Vagina (tissue), 2 donors: ENCODE measurements around the gene WWC2. TPM values are rescaled to one million over a fixed set of nuclear protein-coding genes. Genes with fewer than 3 reads are reported as not detected.

Experiments used
- DNase-seq, 2 donors: peaks; one replicate each; pipeline ENCODE4 v3.0.0-alpha.2; 2017; ENCODE audit errors: extremely low spot score in 2 of 2
- H3K27ac ChIP-seq: fragments of 200-600 bp; sonication (generic); one replicate; pipeline ENCODE4 v1.5.1; 2019
- H3K27me3 ChIP-seq: fragments of 200-600 bp; sonication (generic); one replicate; pipeline ENCODE4 v1.5.1; 2019
- H3K36me3 ChIP-seq, 2 donors: fragments of 200-600 bp; sonication (generic); one replicate each; pipeline ENCODE4 v1.5.1; 2017 to 2019
- H3K4me1 ChIP-seq: fragments of 200-600 bp; sonication (generic); one replicate; pipeline ENCODE4 v1.5.1; 2019
- H3K4me3 ChIP-seq, 2 donors: fragments of 200-600 bp; sonication (generic); 1 replicate in 1 of 2; 2 replicates in 1 of 2; pipeline ENCODE4 v1.5.1; 2016 to 2019
- H3K9me3 ChIP-seq: fragments of 200-600 bp; sonication (generic); one replicate; pipeline ENCODE4 v1.5.1; 2019
- POLR2A ChIP-seq, 2 donors: fragments of 450-650 bp; IDR thresholded peaks; one replicate each; pipeline ENCODE4 v1.6.1; 2017; ENCODE audit warnings: antibody characterized with exemption in 2 of 2, mild to moderate bottlenecking in 2 of 2, moderate library complexity in 2 of 2
- POLR2AphosphoS5 ChIP-seq, 2 donors: sonication (generic); formaldehyde crosslinking; IDR thresholded peaks; one replicate each; pipeline ENCODE4 v1.9.0; 2017; ENCODE audit warnings: antibody characterized with exemption in 2 of 2, mild to moderate bottlenecking in 2 of 2, low read depth in 1 of 2; ENCODE audit not compliant: insufficient read depth in 1 of 2
- intact Hi-C: fragments of 100-400 bp; cut with DNase I; formaldehyde crosslinking; loops from one replicate; pipeline ENCODE4 v1.15.1; 2023
- total RNA-seq: library from RNA; depleted of rRNA; stranded (reverse); fragments of >200 nt; gene quantifications from one replicate; pipeline ENCODE4 v1.2.3, GENCODE V29; 2016
- TF ChIP-seq, protein P1 (sequence below), 3 experiments: fragments of 450-650 bp in 2 of 3; fragments of 200-600 bp in 1 of 3; sonication (generic) in 1 of 3; IDR thresholded peaks; one replicate each; pipeline ENCODE4 v1.5.1; 2017 to 2019; ENCODE audit warnings: antibody characterized with exemption in 3 of 3, mild to moderate bottlenecking in 2 of 3, moderate library complexity in 2 of 3

Gene WWC2
- total RNA-seq, 1 donor from 2014 or later: 24.3 TPM

DNA sequence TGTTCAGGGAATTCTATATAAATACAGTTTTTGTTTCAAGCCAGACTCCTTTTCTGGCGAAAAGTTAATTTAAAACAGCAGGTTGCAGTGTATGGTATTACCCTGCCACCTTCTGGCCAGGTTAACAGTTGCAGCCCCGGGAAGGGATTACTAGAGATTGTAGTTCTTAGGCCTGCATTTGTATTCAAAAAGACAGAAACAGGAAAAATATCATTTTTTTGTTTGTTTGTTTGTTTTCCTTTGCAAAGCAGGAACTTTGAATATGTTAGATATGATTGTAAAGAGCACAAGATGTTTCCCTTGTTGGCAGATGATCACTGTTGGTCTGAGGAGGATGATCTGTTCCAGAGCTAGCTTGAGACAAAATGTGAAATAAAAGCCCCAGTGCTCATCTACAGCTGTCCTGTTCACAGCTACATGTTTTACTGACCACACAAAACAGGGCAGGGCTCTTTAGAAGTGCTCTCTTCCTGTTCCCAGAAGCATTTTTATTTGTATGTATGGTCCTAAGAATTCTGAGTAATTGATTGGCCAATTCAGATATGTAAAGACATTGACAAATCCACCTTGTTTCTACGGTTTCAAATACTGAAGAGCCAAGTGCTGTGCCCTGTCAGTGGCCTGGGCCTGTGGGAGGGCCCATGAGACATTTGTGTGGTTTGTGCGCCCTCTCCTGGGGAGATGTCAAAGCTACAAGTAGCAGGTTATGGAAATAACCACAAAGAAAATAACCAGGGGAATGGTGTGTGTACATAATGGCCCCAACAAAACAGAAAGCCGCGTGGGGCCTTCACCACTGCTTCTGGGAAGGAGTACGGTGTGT lies 163.1 kb downstream of the WWC2 start:
- Histone ChIP-seq H3K27ac (peak overlapping the region; percentile 51), H3K27me3 (no peaks in the 10 kb centered on the region), H3K36me3 (peaks cover 0 to 9% of the 10 kb centered on the region in 2 donors), H3K4me1 (peaks cover 6% of the 10 kb centered on the region), H3K4me3 (no peak overlapping the region), H3K9me3 (no peaks in the 10 kb centered on the region)
- no peak for DNase-seq
- intact Hi-C loops: loop anchor here (5.0 kb wide), 1 partner anchor 325 kb away; no protein-coding TSS in a partner anchor
- TF ChIP-seq POLR2A (IDR thresholded peaks at IDR 0.05): no peak
- no peak for TF ChIP-seq POLR2AphosphoS5 (IDR thresholded peaks at IDR 0.05; ENCODE audit: insufficient read depth in 1 of 2, low read depth in 1 of 2)
- TF ChIP-seq, protein P1, sequence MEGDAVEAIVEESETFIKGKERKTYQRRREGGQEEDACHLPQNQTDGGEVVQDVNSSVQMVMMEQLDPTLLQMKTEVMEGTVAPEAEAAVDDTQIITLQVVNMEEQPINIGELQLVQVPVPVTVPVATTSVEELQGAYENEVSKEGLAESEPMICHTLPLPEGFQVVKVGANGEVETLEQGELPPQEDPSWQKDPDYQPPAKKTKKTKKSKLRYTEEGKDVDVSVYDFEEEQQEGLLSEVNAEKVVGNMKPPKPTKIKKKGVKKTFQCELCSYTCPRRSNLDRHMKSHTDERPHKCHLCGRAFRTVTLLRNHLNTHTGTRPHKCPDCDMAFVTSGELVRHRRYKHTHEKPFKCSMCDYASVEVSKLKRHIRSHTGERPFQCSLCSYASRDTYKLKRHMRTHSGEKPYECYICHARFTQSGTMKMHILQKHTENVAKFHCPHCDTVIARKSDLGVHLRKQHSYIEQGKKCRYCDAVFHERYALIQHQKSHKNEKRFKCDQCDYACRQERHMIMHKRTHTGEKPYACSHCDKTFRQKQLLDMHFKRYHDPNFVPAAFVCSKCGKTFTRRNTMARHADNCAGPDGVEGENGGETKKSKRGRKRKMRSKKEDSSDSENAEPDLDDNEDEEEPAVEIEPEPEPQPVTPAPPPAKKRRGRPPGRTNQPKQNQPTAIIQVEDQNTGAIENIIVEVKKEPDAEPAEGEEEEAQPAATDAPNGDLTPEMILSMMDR (IDR thresholded peaks at IDR 0.05): peak; percentile 62 to 81 (median 77)

DNA sequence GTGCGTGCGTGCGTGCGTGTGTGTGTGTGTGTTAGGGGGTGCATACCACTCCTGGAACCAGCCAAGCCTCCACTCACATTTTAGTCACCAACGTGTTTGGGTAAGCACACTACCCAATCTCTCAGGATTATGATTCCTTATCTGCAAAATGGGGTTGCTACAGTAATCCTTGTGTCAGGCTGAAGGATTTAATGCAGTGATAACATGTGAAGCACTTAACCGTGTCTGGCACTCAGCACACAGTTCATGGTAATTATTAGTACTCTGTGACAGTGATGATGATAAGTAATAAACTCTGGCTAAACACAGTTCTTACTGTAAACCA lies 163.7 kb downstream of the WWC2 start:
- no peak for DNase-seq
- intact Hi-C loops: loop anchor here (5.0 kb wide), 1 partner anchor 325 kb away; no protein-coding TSS in a partner anchor
- H3K27ac ChIP-seq: no peak overlapping the region
- peaks cover 6% of the 10 kb centered on the region for H3K4me1 ChIP-seq
- no peak overlapping the region for H3K4me3 ChIP-seq
- peaks cover 0 to 9% of the 10 kb centered on the region in 2 donors for H3K36me3 ChIP-seq
- no peaks in the 10 kb centered on the region for H3K27me3 ChIP-seq
- H3K9me3 ChIP-seq: no peaks in the 10 kb centered on the region
- TF ChIP-seq POLR2A (IDR thresholded peaks at IDR 0.05) (no peak), POLR2AphosphoS5 (IDR thresholded peaks at IDR 0.05; ENCODE audit: insufficient read depth in 1 of 2, low read depth in 1 of 2) (no peak)
- TF ChIP-seq, protein P1 (IDR thresholded peaks at IDR 0.05): no peak

DNA sequence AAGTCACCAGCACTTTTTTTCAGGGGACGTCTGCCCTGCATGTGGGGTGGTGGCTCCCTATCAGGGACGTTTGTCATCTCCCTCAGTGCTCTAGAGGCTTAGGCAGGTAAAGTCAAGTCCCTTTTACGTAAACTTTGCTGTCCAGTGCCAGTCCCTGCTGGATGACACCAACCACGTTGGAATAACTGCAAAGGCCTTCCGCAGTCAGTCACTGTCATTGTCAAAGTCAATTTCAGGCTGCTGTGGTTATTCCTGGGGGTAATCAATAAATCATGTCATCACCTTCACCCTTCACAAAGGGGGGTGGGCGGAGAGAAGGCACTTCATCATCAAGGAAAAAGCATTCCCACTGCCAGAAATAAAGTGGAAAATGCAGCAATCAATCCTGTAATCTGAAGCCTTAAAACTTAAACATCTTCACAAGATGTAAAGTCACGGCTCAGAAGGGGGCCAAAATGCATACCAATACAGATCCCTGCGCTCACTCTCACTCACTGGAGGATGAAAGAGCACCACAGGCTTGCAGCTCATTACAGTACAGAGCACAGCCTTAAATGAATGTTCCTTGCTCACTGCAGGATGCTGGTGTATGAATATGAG lies 164.8 kb downstream of the WWC2 start:
- Histone ChIP-seq H3K27ac (no peak overlapping the region), H3K36me3 (peaks cover 0 to 12% of the 10 kb centered on the region in 2 donors), H3K4me1 (peaks cover 6% of the 10 kb centered on the region), H3K9me3 (no peaks in the 10 kb centered on the region), H3K4me3 (no peak overlapping the region), H3K27me3 (no peaks in the 10 kb centered on the region)
- intact Hi-C loops: loop anchor here (5.0 kb wide), 1 partner anchor 327 kb away; no protein-coding TSS in a partner anchor
- no peak for TF ChIP-seq POLR2A (IDR thresholded peaks at IDR 0.05)
- TF ChIP-seq, protein P1 (IDR thresholded peaks at IDR 0.05): no peak
- no peak for TF ChIP-seq POLR2AphosphoS5 (IDR thresholded peaks at IDR 0.05; ENCODE audit: insufficient read depth in 1 of 2, low read depth in 1 of 2)
- no peak for DNase-seq

DNA sequence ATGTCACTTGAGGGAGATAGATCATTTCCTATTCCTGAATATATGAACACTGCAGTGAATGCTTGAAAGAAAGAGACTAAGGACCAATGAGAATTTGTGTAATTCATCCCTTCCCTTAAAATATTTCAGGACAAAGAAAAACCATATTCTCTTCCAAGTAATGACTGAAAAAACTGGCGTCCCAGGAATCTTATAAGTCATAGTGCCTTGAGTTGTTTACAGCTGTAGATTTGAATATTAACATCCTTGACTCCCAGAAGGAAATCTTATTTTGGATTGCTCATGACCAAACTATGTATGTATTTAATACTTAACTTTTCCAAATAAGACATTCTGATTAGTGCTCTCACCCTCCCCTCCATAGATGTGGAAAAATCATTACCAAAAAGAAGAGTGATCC lies 165.6 kb downstream of the WWC2 start:
- intact Hi-C loops: loop anchor here (5.0 kb wide), 1 partner anchor 327 kb away; no protein-coding TSS in a partner anchor
- Histone ChIP-seq H3K4me3 (no peak overlapping the region), H3K36me3 (peaks cover 0 to 19% of the 10 kb centered on the region in 2 donors), H3K27ac (no peak overlapping the region), H3K4me1 (peaks cover 6% of the 10 kb centered on the region), H3K9me3 (no peaks in the 10 kb centered on the region), H3K27me3 (no peaks in the 10 kb centered on the region)
- no peak for DNase-seq
- TF ChIP-seq POLR2AphosphoS5 (IDR thresholded peaks at IDR 0.05; ENCODE audit: insufficient read depth in 1 of 2, low read depth in 1 of 2) (no peak), POLR2A (IDR thresholded peaks at IDR 0.05) (no peak)
- TF ChIP-seq, protein P1 (IDR thresholded peaks at IDR 0.05): no peak
